Cardiac septum (tissue), 1 donor: ENCODE data around the gene SOD2. TPM values are rescaled to one million over a fixed set of nuclear protein-coding genes. Genes with fewer than 3 reads are reported as not detected.

Source experiments
- DNase-seq: peaks from one replicate; pipeline ENCODE4 v3.0.0-alpha.2; 2020; ENCODE audit warnings: low spot score
- intact Hi-C: fragments of 100-400 bp; cut with DNase I; formaldehyde crosslinking; loops from one replicate; pipeline ENCODE4 v1.14.0; 2022
- total RNA-seq: library from RNA; stranded (reverse); fragmentation: NEBNext Ultra II Directional; extraction: Animal tissue kit (Norgen Biotek cat#: 25700); gene quantifications from one replicate; pipeline ENCODE4 v1.2.1, GENCODE V29; 2021
- donor health status: DM: no; HTN: no; CAD: no.

The SOD2 gene
- total RNA-seq, 1 donor from 2014 or later, result 666 TPM

DNA sequence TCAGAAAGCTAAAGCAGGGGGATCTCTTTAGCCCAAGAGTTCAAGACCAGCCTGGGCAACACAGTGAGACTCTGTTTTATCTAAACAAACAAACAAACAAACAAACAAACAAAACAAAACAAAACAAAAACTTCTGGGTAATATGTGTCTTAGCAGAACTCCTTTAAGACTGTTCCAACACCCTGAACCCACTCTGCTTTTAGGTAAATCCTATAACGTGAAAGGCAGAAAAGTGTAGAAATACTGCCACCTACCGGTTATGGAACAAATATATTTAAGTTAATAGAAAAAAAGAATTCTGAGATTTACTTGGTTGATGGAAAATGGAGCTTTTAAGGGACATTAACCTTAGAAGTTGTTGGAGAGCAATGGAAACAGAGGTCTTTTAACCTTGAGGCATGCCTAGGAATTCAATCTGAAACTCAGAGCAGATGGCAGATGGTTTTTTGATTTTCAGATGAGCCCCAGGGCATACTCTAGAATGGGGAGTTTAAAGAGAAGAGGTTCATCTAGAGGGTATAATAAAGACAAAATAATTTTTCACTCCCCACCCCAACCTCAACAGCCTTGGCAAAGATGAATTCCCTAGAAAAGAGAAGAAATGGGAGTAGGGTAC is 38.5 kb downstream of the SOD2 start:
- intact Hi-C loops, result loop anchor here (2.0 to 5.0 kb wide), 2 partner anchors 402 to 480 kb away; no protein-coding TSS in a partner anchor
- DNase-seq, result no peak

GRCh38 chr6:159650314-159650713 is 42.7 kb downstream of the SOD2 start:
- no peak for DNase-seq
- intact Hi-C loops, result loop anchor here (5.0 kb wide), 1 partner anchor 398 kb away; no protein-coding TSS in a partner anchor

DNA sequence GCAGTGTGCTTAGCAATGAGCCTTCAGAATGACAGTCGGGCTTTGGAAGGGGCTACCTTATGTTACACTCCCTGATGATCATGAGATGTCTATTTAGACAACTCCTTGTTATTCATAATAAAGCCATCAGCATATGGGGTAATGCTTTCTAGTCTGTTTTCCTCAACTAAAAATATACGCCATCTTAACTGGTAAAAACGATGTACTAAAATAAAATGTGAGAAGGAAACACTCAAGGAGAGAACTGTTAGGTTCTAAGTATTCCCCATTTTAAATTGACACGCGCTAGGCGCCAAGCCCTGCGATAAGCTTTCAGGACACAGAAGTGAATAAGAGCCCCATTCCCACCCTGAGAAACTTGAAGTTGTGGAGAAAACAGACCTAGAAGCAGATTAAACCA is 43.6 kb downstream of the SOD2 start:
- intact Hi-C loops, result no loop called here
- no peak for DNase-seq

- no peak for DNase-seq
- intact Hi-C loops, result no loop called here
These were observed 46.3 kb downstream of the SOD2 start for GRCh38 chr6:159646733-159647132.

GRCh38 chr6:159646116-159646515 is 46.9 kb downstream of the SOD2 start:
- intact Hi-C loops, result no loop called here
- DNase-seq, result no peak

DNA sequence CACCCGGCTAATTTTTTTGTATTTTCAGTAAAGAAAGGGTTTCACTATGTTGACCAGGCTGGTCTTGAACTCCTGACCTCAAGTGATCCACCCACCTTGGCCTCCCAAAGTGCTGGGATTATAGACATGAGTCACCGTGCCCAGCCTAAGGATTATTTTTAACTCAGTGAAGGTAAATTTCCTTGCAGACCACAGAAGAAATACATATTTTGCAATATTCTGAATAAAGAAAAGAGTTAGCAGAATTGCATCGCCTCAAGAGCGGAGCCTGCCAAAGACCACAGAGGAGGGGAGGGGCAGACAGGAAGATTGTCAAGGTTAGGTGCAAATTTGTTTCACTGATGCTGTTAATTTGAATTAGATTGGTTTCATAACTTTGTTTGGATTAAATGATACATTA is 47.4 kb downstream of the SOD2 start:
- intact Hi-C loops, result no loop called here
- DNase-seq, result no peak

Other genes with a start within 250 kb of the SOD2 start
- 49.4 TPM for gene WTAP, start 34.3 kb upstream of the SOD2 start, total RNA-seq
- 8.7 TPM for gene ACAT2, start 68.8 kb upstream of the SOD2 start, total RNA-seq
- gene TCP1, start 96.4 kb upstream of the SOD2 start, total RNA-seq, result 130 TPM
- gene MRPL18, start 97.2 kb upstream of the SOD2 start, total RNA-seq, result 53.1 TPM
- gene PNLDC1, start 107.0 kb upstream of the SOD2 start, total RNA-seq, result not detected
- 0.03 TPM for gene MAS1, start 197.7 kb upstream of the SOD2 start, total RNA-seq